Amygdala (tissue), 56 donors: ENCODE results near the gene DDX42.
"Not testable (repeated sequence)": the region's sequence is repeated elsewhere in the genome, so short reads cannot be mapped to it uniquely, and the experiment has no call there.

Experiments
- DNase-seq, 56 donors: peaks; one replicate each; lab custom pipeline; 2025; lab: John Stamatoyannopoulos, UW

DDX42 gene

DNA sequence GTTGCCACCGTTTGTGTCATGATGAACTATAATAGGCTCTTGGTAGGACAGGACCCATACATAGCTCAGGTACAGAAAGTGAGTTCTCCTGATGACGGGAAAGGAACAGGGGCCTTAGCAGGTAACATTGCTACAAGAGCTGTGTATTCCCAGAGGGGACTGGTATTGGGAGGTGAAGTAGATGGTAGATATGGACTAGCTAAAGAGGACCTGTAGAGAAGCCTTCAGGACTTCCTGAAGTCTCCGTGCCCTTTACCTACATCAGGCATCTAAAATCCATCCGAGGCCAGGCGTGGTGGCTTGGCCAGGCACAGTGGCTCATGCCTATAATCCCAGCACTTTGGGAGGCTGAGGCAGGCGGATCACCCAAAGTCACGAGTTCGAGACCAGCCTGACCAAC lies 81.2 kb downstream of the DDX42 start:
- DNase-seq: no peak

DNA sequence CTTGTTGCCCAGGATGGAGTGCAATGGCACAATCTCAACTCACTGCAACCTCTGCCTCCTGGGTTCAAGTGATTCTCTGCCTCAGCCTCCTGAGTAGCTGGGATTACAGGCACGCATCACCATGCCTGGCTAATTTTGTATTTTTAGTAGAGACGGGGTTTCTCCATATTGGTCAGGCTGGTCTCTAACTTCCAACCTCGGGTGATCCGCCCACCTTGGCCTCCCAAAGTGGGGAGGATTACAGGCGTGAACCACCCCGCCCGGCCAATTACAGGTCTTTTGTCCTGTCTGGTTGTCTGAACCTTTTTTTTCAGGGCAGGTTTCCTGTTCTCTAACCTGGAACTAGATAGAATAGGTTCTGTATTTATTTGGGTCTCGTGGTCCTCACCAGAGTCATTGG lies 82.5 kb downstream of the DDX42 start:
- DNase-seq: not testable (repeated sequence)

DNA sequence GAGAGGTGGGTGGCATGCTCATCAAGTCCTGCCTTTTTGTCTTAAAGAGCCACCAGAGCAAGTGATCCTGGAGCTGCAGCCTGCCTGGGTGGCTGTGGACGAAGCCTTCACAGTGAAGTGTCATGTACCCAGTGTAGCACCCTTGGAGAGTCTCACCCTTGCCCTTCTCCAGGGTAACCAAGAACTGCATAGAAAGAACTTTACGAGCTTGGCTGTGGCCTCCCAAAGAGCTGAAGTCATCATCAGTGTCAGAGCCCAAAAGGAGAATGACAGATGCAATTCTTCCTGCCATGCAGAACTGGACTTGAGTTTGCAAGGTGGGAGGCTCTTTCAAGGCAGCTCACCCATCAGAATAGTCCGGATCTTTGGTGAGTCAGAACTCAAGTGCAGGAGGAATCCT lies 85.3 kb downstream of the DDX42 start:
- DNase-seq: no peak

DNA sequence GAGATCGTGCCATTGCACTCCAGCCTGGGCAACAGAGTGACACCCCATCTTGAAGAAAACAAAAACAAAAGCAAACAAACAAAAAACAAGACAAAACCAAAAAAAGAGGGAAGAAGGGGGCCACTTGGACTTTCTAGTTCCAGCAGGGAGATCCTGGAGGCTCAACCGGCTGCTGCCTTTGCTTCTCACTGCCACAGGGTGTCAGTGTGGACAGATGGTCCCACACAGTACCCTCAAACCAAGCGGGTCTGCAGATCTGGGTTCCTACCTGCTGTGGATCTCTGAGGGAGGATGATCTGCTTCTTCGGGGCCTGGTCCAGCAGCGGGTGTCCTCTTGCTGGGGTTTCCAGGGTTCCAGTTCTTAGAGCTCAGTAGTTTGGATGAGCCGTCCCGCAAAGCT lies 92.7 kb downstream of the DDX42 start:
- DNase-seq: not testable (repeated sequence)
